ENCODE results near the gene SLC35A5. TPM values are rescaled to one million over a fixed set of nuclear protein-coding genes. Genes with fewer than 3 reads are reported as not detected.

Gene SLC35A5
- total and polyA plus RNA-seq, 2 of the 8 experiments (the other 6 are each of a cell fraction or from before 2014, with no cell fraction given): 36.5 to 38.6 TPM

GRCh38 chr3:112561734-112562529, at the start of gene SLC35A5, which contains the start of gene ATG3 (continued):
- TF ChIP-seq SAP30 (IDR thresholded peaks at IDR 0.05; ENCODE audit: insufficient read depth, insufficient replicate concordance, low read length) (no peak), ATF2 (IDR thresholded peaks at IDR 0.05; ENCODE audit: low read length) (no peak), NANOG (IDR thresholded peaks at IDR 0.05; ENCODE audit: insufficient read depth, low read depth, low read length, poor library complexity, severe bottlenecking) (no peak), RFX5 (IDR thresholded peaks at IDR 0.05; ENCODE audit: borderline replicate concordance, low read depth, low read length) (no peak), POLR2A (IDR thresholded peaks at IDR 0.05; ENCODE audit: control extremely low read depth in 1 of 2, low read depth in 2 of 2, low read length in 2 of 2) (peak; percentile 72 to 73; a peak in 2 of 3 replicates), RNF2 (IDR thresholded peaks at IDR 0.05; ENCODE audit: borderline replicate concordance, low read depth, low read length, missing control alignments, poor library complexity, severe bottlenecking) (no peak), TAF7 (optimal IDR thresholded peaks at IDR 0.05; ENCODE audit: borderline replicate concordance, low read depth, low read length) (peak; percentile 45), RBBP5 (IDR thresholded peaks at IDR 0.05; ENCODE audit: borderline replicate concordance, low read depth, low read length) (peak; percentile 95), ZNF274 (IDR thresholded peaks at IDR 0.05; ENCODE audit: borderline replicate concordance, extremely low read depth, low read length) (no peak), HDAC2 (IDR thresholded peaks at IDR 0.05; ENCODE audit: borderline replicate concordance in 1 of 2, low read depth in 2 of 2, low read length in 2 of 2) (no peak), TBP (IDR thresholded peaks at IDR 0.05; ENCODE audit: low read depth, low read length) (peak; percentile 78)
- TF ChIP-seq, protein P1, sequence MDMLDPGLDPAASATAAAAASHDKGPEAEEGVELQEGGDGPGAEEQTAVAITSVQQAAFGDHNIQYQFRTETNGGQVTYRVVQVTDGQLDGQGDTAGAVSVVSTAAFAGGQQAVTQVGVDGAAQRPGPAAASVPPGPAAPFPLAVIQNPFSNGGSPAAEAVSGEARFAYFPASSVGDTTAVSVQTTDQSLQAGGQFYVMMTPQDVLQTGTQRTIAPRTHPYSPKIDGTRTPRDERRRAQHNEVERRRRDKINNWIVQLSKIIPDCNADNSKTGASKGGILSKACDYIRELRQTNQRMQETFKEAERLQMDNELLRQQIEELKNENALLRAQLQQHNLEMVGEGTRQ (IDR thresholded peaks at IDR 0.05; ENCODE audit: low read length): peak; percentile 100
